RWPE2 (cell line): Measurements from ENCODE around the gene ZNF597.
A peak's percentile ranks its signal among the peaks of the same experiment; 100 is the strongest.

Experiments used
- ATAC-seq: fragments of 200-7000 bp; cut with Tn5 transposase; 3 replicates; pipeline ENCODE4 v1.9.1; 2021; ENCODE audit warnings: low read depth
- DNase-seq: peaks from one replicate; pipeline ENCODE4 v3.0.0-alpha.2; 2020; ENCODE audit warnings: low spot score
- H3K27ac ChIP-seq: fragments of 450-650 bp; 2 replicates; pipeline ENCODE4 v1.5.1; 2017; ENCODE audit warnings: mild to moderate bottlenecking; ENCODE audit not compliant: poor library complexity, severe bottlenecking
- H3K27me3 ChIP-seq: fragments of 250-450 bp; sonication (Bioruptor Pico); 2 replicates; pipeline ENCODE4 v1.5.1; 2021; ENCODE audit warnings: mild to moderate bottlenecking, moderate library complexity; ENCODE audit not compliant: insufficient read depth, poor library complexity, severe bottlenecking
- H3K36me3 ChIP-seq: fragments of 250-450 bp; sonication (Bioruptor Pico); 2 replicates; pipeline ENCODE4 v1.5.1; 2020; ENCODE audit warnings: low read depth, mild to moderate bottlenecking, moderate library complexity
- H3K4me1 ChIP-seq: fragments of 250-450 bp; sonication (Bioruptor Pico); 2 replicates; pipeline ENCODE4 v1.5.1; 2021; ENCODE audit warnings: mild to moderate bottlenecking, moderate library complexity; ENCODE audit not compliant: insufficient read depth, poor library complexity, severe bottlenecking
- H3K4me3 ChIP-seq: fragments of 250-450 bp; sonication (Bioruptor Pico); 2 replicates; pipeline ENCODE4 v1.5.1; 2021; ENCODE audit warnings: mild to moderate bottlenecking, moderate library complexity; ENCODE audit not compliant: severe bottlenecking
- H3K9me3 ChIP-seq: fragments of 250-450 bp; sonication (Bioruptor Pico); 2 replicates; pipeline ENCODE4 v1.5.1; 2021; ENCODE audit warnings: mild to moderate bottlenecking, moderate library complexity; ENCODE audit not compliant: severe bottlenecking
- TF ChIP-seq, protein P1 (sequence below): fragments of 450-650 bp; IDR thresholded peaks from one replicate; pipeline ENCODE4 v1.5.1; 2017; ENCODE audit warnings: mild to moderate bottlenecking, moderate library complexity; ENCODE audit not compliant: poor library complexity, severe bottlenecking

ZNF597 gene

DNA sequence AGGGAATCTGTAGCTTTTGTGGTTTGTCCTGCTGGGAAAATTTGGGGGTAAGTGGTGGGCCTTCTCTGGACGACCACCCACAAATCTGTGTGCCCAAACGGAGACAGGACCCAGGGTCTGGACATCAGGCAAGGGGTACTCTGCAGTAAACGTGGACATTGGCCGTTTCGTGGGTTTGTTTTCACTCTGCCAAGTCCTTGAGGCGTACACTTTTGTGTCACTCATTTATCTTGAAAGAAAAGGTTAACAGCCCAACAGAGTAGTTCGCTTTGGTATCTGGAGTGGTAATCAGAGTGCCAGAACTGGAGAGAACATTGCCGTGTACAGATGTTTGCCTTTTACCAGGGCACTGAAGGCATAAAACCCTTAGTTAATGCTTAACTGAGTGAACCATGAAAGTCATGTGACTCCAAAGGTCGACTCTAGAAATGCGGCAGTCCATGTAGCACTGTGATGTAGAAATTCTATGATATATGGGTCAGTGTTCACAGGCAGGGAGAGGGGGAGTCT lies 15.6 kb upstream of the ZNF597 start:
- H3K27me3 ChIP-seq, result no peaks in the 10 kb centered on the region
- TF ChIP-seq, protein P1, sequence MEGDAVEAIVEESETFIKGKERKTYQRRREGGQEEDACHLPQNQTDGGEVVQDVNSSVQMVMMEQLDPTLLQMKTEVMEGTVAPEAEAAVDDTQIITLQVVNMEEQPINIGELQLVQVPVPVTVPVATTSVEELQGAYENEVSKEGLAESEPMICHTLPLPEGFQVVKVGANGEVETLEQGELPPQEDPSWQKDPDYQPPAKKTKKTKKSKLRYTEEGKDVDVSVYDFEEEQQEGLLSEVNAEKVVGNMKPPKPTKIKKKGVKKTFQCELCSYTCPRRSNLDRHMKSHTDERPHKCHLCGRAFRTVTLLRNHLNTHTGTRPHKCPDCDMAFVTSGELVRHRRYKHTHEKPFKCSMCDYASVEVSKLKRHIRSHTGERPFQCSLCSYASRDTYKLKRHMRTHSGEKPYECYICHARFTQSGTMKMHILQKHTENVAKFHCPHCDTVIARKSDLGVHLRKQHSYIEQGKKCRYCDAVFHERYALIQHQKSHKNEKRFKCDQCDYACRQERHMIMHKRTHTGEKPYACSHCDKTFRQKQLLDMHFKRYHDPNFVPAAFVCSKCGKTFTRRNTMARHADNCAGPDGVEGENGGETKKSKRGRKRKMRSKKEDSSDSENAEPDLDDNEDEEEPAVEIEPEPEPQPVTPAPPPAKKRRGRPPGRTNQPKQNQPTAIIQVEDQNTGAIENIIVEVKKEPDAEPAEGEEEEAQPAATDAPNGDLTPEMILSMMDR, result no peak
- ATAC-seq (no peak), DNase-seq (no peak)
- H3K36me3 ChIP-seq, result no peaks in the 10 kb centered on the region; the same call in 1 of the 2 replicates
- peak overlapping the region; percentile 74 for H3K27ac ChIP-seq
- peak overlapping the region; percentile 84 for H3K4me3 ChIP-seq
- H3K4me1 ChIP-seq, result peaks cover 6% of the 10 kb centered on the region
- no peaks in the 10 kb centered on the region for H3K9me3 ChIP-seq

DNA sequence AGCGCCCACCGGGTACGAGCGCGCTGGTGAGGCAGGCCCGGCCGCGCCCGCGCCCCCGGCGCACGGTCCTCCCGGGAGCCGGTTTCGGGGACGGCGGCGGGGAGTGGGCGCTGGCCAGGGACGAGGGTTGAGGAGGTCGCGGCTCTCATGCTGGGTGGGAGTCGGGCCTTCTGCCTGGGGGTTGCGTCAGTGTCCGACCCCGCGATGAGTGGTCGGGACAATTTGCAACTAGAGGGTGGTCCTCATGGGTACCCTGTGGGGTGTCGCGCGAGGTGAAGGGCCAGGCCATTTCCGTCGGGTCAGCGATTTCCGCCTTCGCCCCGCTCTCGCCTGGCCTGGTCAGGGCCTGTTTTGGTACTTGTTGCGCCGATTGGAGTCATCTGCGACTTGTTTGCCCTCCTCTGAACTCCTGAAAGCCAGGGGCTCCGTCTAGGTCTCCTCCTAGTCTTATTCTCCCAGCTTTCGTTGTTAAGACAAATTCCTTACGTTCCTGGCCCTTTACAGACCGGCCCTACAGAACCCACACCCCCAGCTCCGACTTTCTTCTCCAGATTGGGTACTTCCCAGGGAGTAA lies 15.1 kb upstream of the ZNF597 start:
- ATAC-seq, result peak; percentile 21; the same call in 1 of the 3 replicates
- Histone ChIP-seq H3K27me3 (no peaks in the 10 kb centered on the region), H3K36me3 (no peaks in the 10 kb centered on the region; the same call in 1 of the 2 replicates), H3K4me1 (peaks cover 6% of the 10 kb centered on the region), H3K4me3 (peak overlapping the region; percentile 84), H3K27ac (peak overlapping the region; percentile 74), H3K9me3 (no peaks in the 10 kb centered on the region)
- no peak for DNase-seq
- TF ChIP-seq, protein P1, result no peak

DNA sequence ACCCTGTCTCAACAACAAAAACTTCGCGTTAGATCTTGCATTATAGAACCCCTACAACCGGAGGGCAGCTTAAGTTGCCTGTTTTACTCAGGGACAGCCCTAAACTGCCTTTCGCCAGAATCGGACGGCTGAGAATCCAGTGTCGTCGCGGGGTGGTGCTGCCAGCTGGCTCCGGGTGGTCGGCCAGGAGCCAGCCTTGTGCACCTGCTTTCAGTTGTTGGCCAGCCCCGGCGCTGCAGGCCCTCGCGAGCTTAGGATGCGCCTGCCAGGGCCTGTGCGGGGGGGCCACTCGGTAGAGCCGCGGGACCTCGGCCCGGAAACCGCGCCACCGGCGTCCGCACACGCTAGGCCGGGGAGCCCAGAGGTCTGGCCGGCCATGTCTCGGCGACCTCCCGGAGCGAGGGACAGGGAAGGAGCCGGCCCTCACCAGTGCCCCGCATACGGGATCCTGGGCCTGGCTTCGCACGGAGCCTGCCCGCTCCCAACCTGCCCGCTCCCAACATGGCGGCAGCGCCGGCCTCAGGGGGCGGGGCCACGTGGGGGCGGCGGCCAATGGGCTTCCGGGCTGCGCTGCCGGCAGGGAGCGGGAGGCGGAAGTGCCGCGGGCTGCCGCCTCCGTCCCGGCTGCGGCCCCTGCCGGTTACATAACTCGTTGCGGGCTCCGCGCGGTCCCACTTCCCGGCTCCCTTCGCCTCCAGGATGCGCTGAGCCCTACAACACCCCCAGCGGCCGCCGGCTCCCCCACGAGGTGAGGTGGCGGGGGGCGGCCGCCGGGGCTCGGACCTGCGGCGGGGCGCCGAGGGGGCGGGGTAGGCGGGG lies 14.3 kb upstream of the ZNF597 start:
- TF ChIP-seq, protein P1, result peak; percentile 53
- H3K27ac ChIP-seq, result peak overlapping the region; percentile 74
- H3K4me1 ChIP-seq, result peaks cover 6% of the 10 kb centered on the region
- no peaks in the 10 kb centered on the region for H3K9me3 ChIP-seq
- ATAC-seq (peak; percentile 90), DNase-seq (peak; percentile 82)
- no peaks in the 10 kb centered on the region for H3K27me3 ChIP-seq
- H3K36me3 ChIP-seq, result no peaks in the 10 kb centered on the region; the same call in 1 of the 2 replicates
- H3K4me3 ChIP-seq, result peak overlapping the region; percentile 84

DNA sequence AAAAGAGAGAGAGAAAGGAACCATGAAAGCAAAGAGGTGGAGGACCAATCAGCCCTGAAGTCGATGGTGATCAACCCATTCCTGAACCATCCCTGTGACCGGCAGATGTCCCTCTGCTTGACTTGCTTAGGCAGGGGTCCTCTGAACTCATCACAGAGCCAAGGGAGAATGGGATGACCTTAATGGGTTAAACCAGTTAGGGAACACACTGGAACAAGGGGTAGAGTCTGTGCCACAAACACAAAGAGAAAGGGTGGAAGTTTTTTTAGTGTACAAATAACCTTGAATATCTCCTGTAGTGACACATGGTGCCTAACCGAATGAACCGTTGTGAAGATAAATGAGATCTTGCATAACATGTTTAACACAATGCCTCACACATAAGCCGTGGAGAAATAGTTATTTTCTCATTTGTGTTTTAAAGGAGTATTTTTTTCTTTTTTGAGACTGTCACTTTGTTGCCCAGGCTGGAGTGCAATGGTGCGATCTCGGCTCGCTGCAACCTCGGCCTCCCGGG lies 11.4 kb upstream of the ZNF597 start:
- H3K4me1 ChIP-seq, result peaks cover 5% of the 10 kb centered on the region
- H3K27me3 ChIP-seq, result no peaks in the 10 kb centered on the region
- H3K4me3 ChIP-seq, result no peak overlapping the region
- TF ChIP-seq, protein P1, result no peak
- no peak overlapping the region for H3K27ac ChIP-seq
- H3K9me3 ChIP-seq, result no peaks in the 10 kb centered on the region
- ATAC-seq, result no peak
- no peak for DNase-seq
- H3K36me3 ChIP-seq, result peaks cover 12% of the 10 kb centered on the region
